Central memory CD4-positive, alpha-beta T cell (primary cell): Measurements from ENCODE around the gene MARS1.

Experiments
- DNase-seq: peaks from one replicate; pipeline ENCODE4 v3.0.0; 2022

Gene MARS1

GRCh38 chr12:57473392-57473791 is 14.5 kb upstream of the MARS1 start:
- DNase-seq: no peak

GRCh38 chr12:57473886-57474285 is 14.0 kb upstream of the MARS1 start:
- DNase-seq: no peak

- DNase-seq: no peak
These were observed 13.4 kb upstream of the MARS1 start for GRCh38 chr12:57474430-57474829.

GRCh38 chr12:57474862-57475261 is 13.0 kb upstream of the MARS1 start:
- DNase-seq: no peak

GRCh38 chr12:57475271-57476161 is 12.4 kb upstream of the MARS1 start:
- DNase-seq: no peak

- DNase-seq: peak; percentile 60
These were observed 11.5 kb upstream of the MARS1 start for GRCh38 chr12:57476162-57476992.

GRCh38 chr12:57476993-57477709 is 10.7 kb upstream of the MARS1 start:
- peak; percentile 33 for DNase-seq

GRCh38 chr12:57477710-57478681 is 9.9 kb upstream of the MARS1 start:
- peak; percentile 60 for DNase-seq

- no peak for DNase-seq
These were observed 8.9 kb upstream of the MARS1 start for GRCh38 chr12:57479043-57479375.

GRCh38 chr12:57479376-57480115 is 8.3 kb upstream of the MARS1 start, which contains the start of gene ARHGAP9:
Gene ARHGAP9, minus strand, starts transcription at chr12:57479866. Its CDS starts 460 bp downstream, at chr12:57479406.
- DNase-seq: peak; percentile 85

- DNase-seq: no peak
These were observed 6.2 kb upstream of the MARS1 start for GRCh38 chr12:57481671-57482070.

GRCh38 chr12:57483466-57483865 is 4.4 kb upstream of the MARS1 start:
- no peak for DNase-seq

- DNase-seq: no peak
These were observed 2.2 kb upstream of the MARS1 start for GRCh38 chr12:57485695-57486094.

GRCh38 chr12:57487055-57487596 is 742 bp upstream of the MARS1 start:
- no peak for DNase-seq

GRCh38 chr12:57488402-57489156 is 711 bp downstream of the MARS1 start:
- DNase-seq: no peak

GRCh38 chr12:57489157-57489641 is 1.3 kb downstream of the MARS1 start:
- no peak for DNase-seq

GRCh38 chr12:57490126-57490525 is 2.3 kb downstream of the MARS1 start:
- no peak for DNase-seq

GRCh38 chr12:57491393-57492280 is 3.8 kb downstream of the MARS1 start:
- no peak for DNase-seq
